MM.1S (cell line): ENCODE results near the gene CDHR1.
A peak's percentile ranks its signal among the peaks of the same experiment; 100 is the strongest.

Experiments
- DNase-seq: peaks from one replicate; pipeline ENCODE4 v3.0.0-alpha.2; 2015
- H2AFZ ChIP-seq: fragments of 300-600 bp; sonication (generic); 2 replicates; pipeline ENCODE4 v1.6.0; 2016; ENCODE audit warnings: antibody characterized with exemption, low read length
- H3F3A ChIP-seq: fragments of 300-600 bp; sonication (generic); 2 replicates; pipeline ENCODE4 v1.6.1; 2016; ENCODE audit warnings: mild to moderate bottlenecking, antibody characterized with exemption, low read length, moderate library complexity, mixed read lengths; ENCODE audit not compliant: insufficient read depth
- H3K27ac ChIP-seq: fragments of 300-600 bp; sonication (generic); 2 replicates; pipeline ENCODE4 v1.5.1; 2016; ENCODE audit warnings: mild to moderate bottlenecking, low read length
- H3K27me3 ChIP-seq: fragments of 300-600 bp; sonication (generic); replicated peaks from 2 replicates; pipeline ENCODE4 v1.6.0; 2016; ENCODE audit warnings: low read length; ENCODE audit not compliant: insufficient read depth
- H3K36me3 ChIP-seq: fragments of 300-600 bp; sonication (generic); replicated peaks from 2 replicates; pipeline ENCODE4 v1.6.1; 2016; ENCODE audit warnings: mild to moderate bottlenecking, low read length, mixed read lengths; ENCODE audit not compliant: insufficient read depth
- H3K4me1 ChIP-seq: fragments of 300-600 bp; sonication (generic); 2 replicates; pipeline ENCODE4 v1.6.1; 2016; ENCODE audit warnings: low read length, mixed read lengths
- H3K4me2 ChIP-seq: fragments of 300-600 bp; sonication (generic); 2 replicates; pipeline ENCODE4 v1.6.0; 2016; ENCODE audit warnings: low read depth, low read length
- H3K4me3 ChIP-seq: fragments of 300-600 bp; sonication (generic); 2 replicates; pipeline ENCODE4 v1.5.1; 2016; ENCODE audit warnings: low read length, mixed read lengths
- H3K79me2 ChIP-seq: fragments of 300-600 bp; sonication (generic); 2 replicates; pipeline ENCODE4 v1.6.1; 2016; ENCODE audit warnings: mixed run types, low read length, mixed read lengths
- H3K9ac ChIP-seq: fragments of 300-600 bp; sonication (generic); 2 replicates; pipeline ENCODE4 v1.6.1; 2016; ENCODE audit warnings: low read length, mixed read lengths
- H3K9me2 ChIP-seq: fragments of 300-600 bp; sonication (generic); replicated peaks from 2 replicates; pipeline ENCODE4 v1.6.1; 2016; ENCODE audit warnings: mild to moderate bottlenecking, low read length, mixed read lengths; ENCODE audit not compliant: insufficient read depth
- H3K9me3 ChIP-seq: fragments of 300-600 bp; sonication (generic); replicated peaks from 2 replicates; pipeline ENCODE4 v1.6.1; 2016; ENCODE audit warnings: mild to moderate bottlenecking, low read length, mixed read lengths; ENCODE audit not compliant: insufficient read depth
- H4K20me1 ChIP-seq: fragments of 300-600 bp; sonication (generic); 2 replicates; pipeline ENCODE4 v1.6.1; 2016; ENCODE audit warnings: mild to moderate bottlenecking, low read length, moderate library complexity, mixed read lengths; ENCODE audit not compliant: insufficient read depth
- CTCF ChIP-seq: fragments of 300-600 bp; sonication (generic); IDR thresholded peaks from 2 replicates; pipeline ENCODE4 v1.5.1; 2016; ENCODE audit warnings: antibody characterized with exemption, low read length, mixed read lengths
- EZH2 ChIP-seq: fragments of 300-600 bp; sonication (generic); optimal IDR thresholded peaks from 2 replicates; pipeline ENCODE3; 2017; ENCODE audit warnings: low read depth, mild to moderate bottlenecking, antibody characterized with exemption, low read length, mixed read lengths
- EZH2phosphoT487 ChIP-seq: fragments of 300-600 bp; sonication (generic); IDR thresholded peaks from 2 replicates; pipeline ENCODE4 v1.6.1; 2018; ENCODE audit warnings: antibody characterized with exemption, low read length

The CDHR1 gene

GRCh38 chr10:84212014-84212413, 17.7 kb downstream of the CDHR1 start:
- no peak for DNase-seq
- no peaks in the 10 kb centered on the region for H3K79me2 ChIP-seq
- H3K9ac ChIP-seq, result no peak overlapping the region
- H3K9me2 ChIP-seq, result no peaks in the 10 kb centered on the region
- H4K20me1 ChIP-seq, result no peaks in the 10 kb centered on the region
- no peaks in the 10 kb centered on the region for H3K27me3 ChIP-seq
- no peaks in the 10 kb centered on the region for H3K4me1 ChIP-seq
- no peaks in the 10 kb centered on the region for H3K36me3 ChIP-seq
- H2AFZ ChIP-seq, result no peak overlapping the region
- H3K4me2 ChIP-seq, result no peak overlapping the region
- TF ChIP-seq EZH2 (no peak), EZH2phosphoT487 (no peak)
- no peak overlapping the region for H3K27ac ChIP-seq
- no peak overlapping the region for H3K4me3 ChIP-seq
- no peaks in the 10 kb centered on the region for H3F3A ChIP-seq
- H3K9me3 ChIP-seq, result no peaks in the 10 kb centered on the region

DNA sequence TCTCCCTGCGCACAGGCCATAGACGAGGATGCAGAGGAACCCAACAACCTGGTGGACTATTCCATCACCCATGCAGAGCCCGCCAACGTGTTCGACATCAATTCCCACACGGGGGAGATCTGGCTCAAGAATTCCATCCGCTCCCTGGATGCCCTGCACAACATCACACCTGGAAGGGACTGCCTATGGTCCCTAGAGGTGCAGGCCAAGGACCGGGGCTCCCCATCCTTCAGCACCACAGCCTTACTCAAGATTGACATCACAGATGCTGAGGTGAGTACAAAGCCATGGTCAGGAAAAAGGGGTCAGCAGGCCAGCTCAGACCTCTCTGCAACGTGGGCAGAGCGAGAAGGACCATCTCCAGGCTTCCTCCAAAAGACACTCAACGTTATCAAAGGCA, 18.7 kb downstream of the CDHR1 start:
- H3K4me1 ChIP-seq, result no peaks in the 10 kb centered on the region
- no peaks in the 10 kb centered on the region for H3K36me3 ChIP-seq
- no peaks in the 10 kb centered on the region for H3K27me3 ChIP-seq
- no peak overlapping the region for H3K9ac ChIP-seq
- H3K9me2 ChIP-seq, result no peaks in the 10 kb centered on the region
- TF ChIP-seq EZH2 (no peak), EZH2phosphoT487 (no peak), CTCF (no peak)
- H2AFZ ChIP-seq, result no peak overlapping the region
- H3K9me3 ChIP-seq, result no peaks in the 10 kb centered on the region
- no peaks in the 10 kb centered on the region for H4K20me1 ChIP-seq
- H3K4me3 ChIP-seq, result no peak overlapping the region
- H3K27ac ChIP-seq, result no peak overlapping the region
- H3F3A ChIP-seq, result no peaks in the 10 kb centered on the region
- no peaks in the 10 kb centered on the region for H3K79me2 ChIP-seq
- H3K4me2 ChIP-seq, result no peak overlapping the region
- no peak for DNase-seq

- no peaks in the 10 kb centered on the region for H3K27me3 ChIP-seq
- H3K27ac ChIP-seq, result no peak overlapping the region
- no peaks in the 10 kb centered on the region for H4K20me1 ChIP-seq
- H3K4me3 ChIP-seq, result peak overlapping the region; percentile 49
- H3K9me2 ChIP-seq, result no peaks in the 10 kb centered on the region
- H3K9ac ChIP-seq, result peak overlapping the region; percentile 27; the same call in 1 of the 2 replicates
- H3K4me1 ChIP-seq, result no peaks in the 10 kb centered on the region
- H3K79me2 ChIP-seq, result no peaks in the 10 kb centered on the region
- peak overlapping the region; percentile 33; the same call in 1 of the 2 replicates for H3K4me2 ChIP-seq
- TF ChIP-seq EZH2 (no peak), CTCF (no peak), EZH2phosphoT487 (no peak)
- no peaks in the 10 kb centered on the region for H3K36me3 ChIP-seq
- no peaks in the 10 kb centered on the region for H3K9me3 ChIP-seq
- no peak for DNase-seq
- H3F3A ChIP-seq, result no peaks in the 10 kb centered on the region
- H2AFZ ChIP-seq, result peak overlapping the region; percentile 47
These were observed 19.8 kb downstream of the CDHR1 start for GRCh38 chr10:84214046-84214572.

GRCh38 chr10:84214612-84215235, 20.4 kb downstream of the CDHR1 start:
- H3K9me2 ChIP-seq, result no peaks in the 10 kb centered on the region
- no peak overlapping the region for H3K4me2 ChIP-seq
- no peaks in the 10 kb centered on the region for H3F3A ChIP-seq
- TF ChIP-seq EZH2 (no peak), CTCF (peak; percentile 69)
- no peak overlapping the region for H3K27ac ChIP-seq
- peak overlapping the region; percentile 49 for H3K4me3 ChIP-seq
- no peaks in the 10 kb centered on the region for H4K20me1 ChIP-seq
- no peaks in the 10 kb centered on the region for H3K36me3 ChIP-seq
- H3K79me2 ChIP-seq, result no peaks in the 10 kb centered on the region
- peak; percentile 51 for DNase-seq
- H2AFZ ChIP-seq, result peak overlapping the region; percentile 47
- H3K4me1 ChIP-seq, result no peaks in the 10 kb centered on the region
- H3K9ac ChIP-seq, result no peak overlapping the region
- H3K27me3 ChIP-seq, result no peaks in the 10 kb centered on the region
- H3K9me3 ChIP-seq, result no peaks in the 10 kb centered on the region
